Ishikawa (cell line): ENCODE measurements around the gene CDHR3.

Experiments used
- CEBPB ChIP-seq: IDR thresholded peaks from 2 replicates; pipeline ENCODE4 v1.6.1; 2012
- CREB1 ChIP-seq: IDR thresholded peaks from 2 replicates; pipeline ENCODE4 v1.6.1; 2012; ENCODE audit warnings: low read depth
- EGR1 ChIP-seq: IDR thresholded peaks from 2 replicates; pipeline ENCODE4 v1.6.1; 2012
- EP300 ChIP-seq: IDR thresholded peaks from 2 replicates; pipeline ENCODE4 v1.6.1; 2012; ENCODE audit warnings: borderline replicate concordance
- FOXM1 ChIP-seq: IDR thresholded peaks from 2 replicates; pipeline ENCODE4 v1.6.1; 2012; ENCODE audit warnings: low read depth, borderline replicate concordance
- NFIC ChIP-seq: IDR thresholded peaks from 2 replicates; pipeline ENCODE4 v1.6.1; 2012
- RAD21 ChIP-seq: IDR thresholded peaks from 2 replicates; pipeline ENCODE4 v1.6.1; 2012; ENCODE audit warnings: low read depth
- TAF1 ChIP-seq: IDR thresholded peaks from 2 replicates; pipeline ENCODE4 v1.6.1; 2012; ENCODE audit warnings: low read depth, mild to moderate bottlenecking
- TCF12 ChIP-seq: IDR thresholded peaks from 2 replicates; pipeline ENCODE4 v1.6.1; 2012; ENCODE audit warnings: low read depth
- TEAD4 ChIP-seq: IDR thresholded peaks from 2 replicates; pipeline ENCODE4 v1.6.1; 2012
- YY1 ChIP-seq: IDR thresholded peaks from 2 replicates; pipeline ENCODE4 v1.6.1; 2012; ENCODE audit warnings: low read depth
- ZBTB7A ChIP-seq: IDR thresholded peaks from 2 replicates; pipeline ENCODE4 v1.6.1; 2012; ENCODE audit warnings: low read depth
- TF ChIP-seq, protein P1 (sequence below): IDR thresholded peaks from 2 replicates; pipeline ENCODE4 v1.6.1; 2012
- TF ChIP-seq, protein P2 (sequence below): IDR thresholded peaks from 2 replicates; pipeline ENCODE4 v1.6.1; 2012
- TF ChIP-seq, protein P3 (sequence below): IDR thresholded peaks from 2 replicates; pipeline ENCODE4 v1.6.1; 2012; ENCODE audit warnings: low read depth, mild to moderate bottlenecking

CDHR3 gene

DNA sequence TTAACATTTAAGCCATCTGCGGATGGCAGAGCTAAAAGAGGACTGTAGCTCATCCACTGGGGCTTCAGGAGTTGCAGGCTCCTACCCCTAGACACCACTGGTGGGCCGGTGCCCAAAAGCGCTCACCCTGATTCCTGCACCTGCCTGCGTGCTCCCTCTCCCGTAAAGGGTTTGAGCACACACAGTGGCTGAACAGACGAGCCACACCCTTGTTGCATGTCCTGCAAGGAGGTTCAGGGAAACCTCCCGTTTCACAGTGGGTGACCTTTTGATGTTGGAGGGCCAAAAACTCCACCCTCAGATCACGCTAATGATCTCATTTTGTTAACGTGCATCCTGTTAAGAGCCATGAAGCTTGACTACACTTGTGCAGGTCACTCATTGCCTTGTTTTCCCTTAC lies 111.2 kb downstream of the CDHR3 start:
- no peak for TF ChIP-seq YY1
- TF ChIP-seq, protein P1, sequence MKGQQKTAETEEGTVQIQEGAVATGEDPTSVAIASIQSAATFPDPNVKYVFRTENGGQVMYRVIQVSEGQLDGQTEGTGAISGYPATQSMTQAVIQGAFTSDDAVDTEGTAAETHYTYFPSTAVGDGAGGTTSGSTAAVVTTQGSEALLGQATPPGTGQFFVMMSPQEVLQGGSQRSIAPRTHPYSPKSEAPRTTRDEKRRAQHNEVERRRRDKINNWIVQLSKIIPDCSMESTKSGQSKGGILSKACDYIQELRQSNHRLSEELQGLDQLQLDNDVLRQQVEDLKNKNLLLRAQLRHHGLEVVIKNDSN = no peak
- TF ChIP-seq ZBTB7A = no peak
- no peak for TF ChIP-seq TAF1
- no peak for TF ChIP-seq RAD21
- no peak for TF ChIP-seq EP300
- no peak for TF ChIP-seq CEBPB
- TF ChIP-seq, protein P2, sequence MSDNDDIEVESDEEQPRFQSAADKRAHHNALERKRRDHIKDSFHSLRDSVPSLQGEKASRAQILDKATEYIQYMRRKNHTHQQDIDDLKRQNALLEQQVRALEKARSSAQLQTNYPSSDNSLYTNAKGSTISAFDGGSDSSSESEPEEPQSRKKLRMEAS = no peak
- TF ChIP-seq NFIC = no peak
- TF ChIP-seq TEAD4 = no peak
- no peak for TF ChIP-seq TCF12

DNA sequence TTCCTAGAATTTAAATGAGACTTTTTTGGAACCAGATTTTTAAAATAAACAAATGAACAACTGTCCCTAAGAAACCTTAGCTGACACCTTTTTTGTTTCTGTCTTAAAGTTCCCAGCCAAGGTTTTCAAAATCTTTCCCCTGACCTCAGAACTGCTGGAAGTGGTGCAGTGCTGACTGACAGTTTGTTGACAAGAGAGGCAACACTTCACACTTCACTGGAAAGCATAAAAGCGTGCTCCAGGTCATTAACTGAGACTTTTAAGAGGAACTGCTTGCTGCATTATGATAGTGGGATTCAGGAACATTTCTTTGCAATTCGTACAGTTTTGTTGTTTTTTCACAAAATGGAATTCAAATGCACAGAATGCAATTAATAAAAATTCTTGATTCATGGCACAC lies 112.9 kb downstream of the CDHR3 start:
- TF ChIP-seq YY1 = no peak
- no peak for TF ChIP-seq EGR1
- no peak for TF ChIP-seq ZBTB7A
- no peak for TF ChIP-seq TCF12
- TF ChIP-seq CREB1 = no peak
- TF ChIP-seq FOXM1 = no peak
- TF ChIP-seq, protein P3, sequence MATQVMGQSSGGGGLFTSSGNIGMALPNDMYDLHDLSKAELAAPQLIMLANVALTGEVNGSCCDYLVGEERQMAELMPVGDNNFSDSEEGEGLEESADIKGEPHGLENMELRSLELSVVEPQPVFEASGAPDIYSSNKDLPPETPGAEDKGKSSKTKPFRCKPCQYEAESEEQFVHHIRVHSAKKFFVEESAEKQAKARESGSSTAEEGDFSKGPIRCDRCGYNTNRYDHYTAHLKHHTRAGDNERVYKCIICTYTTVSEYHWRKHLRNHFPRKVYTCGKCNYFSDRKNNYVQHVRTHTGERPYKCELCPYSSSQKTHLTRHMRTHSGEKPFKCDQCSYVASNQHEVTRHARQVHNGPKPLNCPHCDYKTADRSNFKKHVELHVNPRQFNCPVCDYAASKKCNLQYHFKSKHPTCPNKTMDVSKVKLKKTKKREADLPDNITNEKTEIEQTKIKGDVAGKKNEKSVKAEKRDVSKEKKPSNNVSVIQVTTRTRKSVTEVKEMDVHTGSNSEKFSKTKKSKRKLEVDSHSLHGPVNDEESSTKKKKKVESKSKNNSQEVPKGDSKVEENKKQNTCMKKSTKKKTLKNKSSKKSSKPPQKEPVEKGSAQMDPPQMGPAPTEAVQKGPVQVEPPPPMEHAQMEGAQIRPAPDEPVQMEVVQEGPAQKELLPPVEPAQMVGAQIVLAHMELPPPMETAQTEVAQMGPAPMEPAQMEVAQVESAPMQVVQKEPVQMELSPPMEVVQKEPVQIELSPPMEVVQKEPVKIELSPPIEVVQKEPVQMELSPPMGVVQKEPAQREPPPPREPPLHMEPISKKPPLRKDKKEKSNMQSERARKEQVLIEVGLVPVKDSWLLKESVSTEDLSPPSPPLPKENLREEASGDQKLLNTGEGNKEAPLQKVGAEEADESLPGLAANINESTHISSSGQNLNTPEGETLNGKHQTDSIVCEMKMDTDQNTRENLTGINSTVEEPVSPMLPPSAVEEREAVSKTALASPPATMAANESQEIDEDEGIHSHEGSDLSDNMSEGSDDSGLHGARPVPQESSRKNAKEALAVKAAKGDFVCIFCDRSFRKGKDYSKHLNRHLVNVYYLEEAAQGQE = no peak
- no peak for TF ChIP-seq TEAD4
- TF ChIP-seq, protein P1 = no peak
- no peak for TF ChIP-seq TAF1
- TF ChIP-seq, protein P2 = no peak
- no peak for TF ChIP-seq RAD21
- TF ChIP-seq CEBPB = no peak
- no peak for TF ChIP-seq NFIC
- TF ChIP-seq EP300 = no peak

DNA sequence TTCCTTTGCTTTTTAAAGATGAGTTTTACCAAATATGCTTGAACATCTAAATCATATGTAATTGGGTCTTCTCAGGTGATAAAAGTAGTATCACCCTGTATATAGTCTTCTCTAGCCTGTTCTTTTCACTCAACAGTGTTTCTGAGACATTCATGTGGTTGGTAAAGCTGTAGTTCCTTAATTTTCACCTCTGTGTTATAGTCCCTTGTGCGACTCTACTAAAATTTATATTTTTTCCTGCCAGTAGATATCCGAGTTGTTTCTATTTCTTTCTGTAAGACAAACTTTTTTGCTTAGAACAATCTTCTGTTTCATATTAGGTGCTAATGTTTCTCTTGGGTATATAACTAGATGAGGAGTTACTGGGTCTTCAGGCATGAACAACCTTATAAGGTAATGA lies 113.5 kb downstream of the CDHR3 start:
- no peak for TF ChIP-seq EP300
- TF ChIP-seq, protein P2 = no peak
- no peak for TF ChIP-seq RAD21
- TF ChIP-seq TEAD4 = no peak
- TF ChIP-seq ZBTB7A = no peak
- no peak for TF ChIP-seq CEBPB
- no peak for TF ChIP-seq YY1

DNA sequence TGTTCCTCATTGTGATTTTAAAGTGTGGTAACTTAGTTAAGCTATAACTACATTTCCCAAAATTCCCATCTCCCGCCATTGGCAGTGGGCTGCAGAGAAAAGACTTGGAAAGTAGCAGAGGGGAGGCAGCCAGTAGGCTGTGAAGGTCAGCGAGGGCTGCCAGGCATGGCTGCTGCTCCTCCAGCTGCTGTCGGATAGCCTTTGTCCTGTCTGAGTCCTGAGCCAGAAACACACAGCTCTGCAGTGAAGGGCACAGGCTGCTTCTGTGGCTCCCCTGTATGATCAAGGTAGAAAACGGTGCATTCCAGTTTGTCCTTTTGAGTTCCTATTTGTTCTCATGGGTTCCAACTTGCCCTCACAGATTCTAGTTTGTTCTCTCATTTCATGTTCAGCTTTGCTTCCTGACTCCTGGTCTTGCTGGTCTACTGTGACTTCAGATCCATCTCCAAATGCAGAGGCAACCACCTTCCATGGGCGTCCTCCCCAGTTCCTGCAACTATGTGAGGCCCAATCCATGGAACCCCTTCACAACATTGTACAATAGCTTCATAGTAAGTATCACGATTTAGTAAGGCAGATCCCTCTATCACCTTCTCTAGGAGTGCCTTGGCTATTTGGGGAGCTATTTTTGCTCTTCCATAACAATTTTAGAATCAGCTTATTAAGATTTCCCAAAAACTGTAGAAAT lies 117.4 kb downstream of the CDHR3 start:
- TF ChIP-seq EGR1 = no peak
- TF ChIP-seq, protein P3 = no peak
- TF ChIP-seq TEAD4 = no peak
- TF ChIP-seq YY1 = no peak
- TF ChIP-seq, protein P2 = no peak
- no peak for TF ChIP-seq RAD21

DNA sequence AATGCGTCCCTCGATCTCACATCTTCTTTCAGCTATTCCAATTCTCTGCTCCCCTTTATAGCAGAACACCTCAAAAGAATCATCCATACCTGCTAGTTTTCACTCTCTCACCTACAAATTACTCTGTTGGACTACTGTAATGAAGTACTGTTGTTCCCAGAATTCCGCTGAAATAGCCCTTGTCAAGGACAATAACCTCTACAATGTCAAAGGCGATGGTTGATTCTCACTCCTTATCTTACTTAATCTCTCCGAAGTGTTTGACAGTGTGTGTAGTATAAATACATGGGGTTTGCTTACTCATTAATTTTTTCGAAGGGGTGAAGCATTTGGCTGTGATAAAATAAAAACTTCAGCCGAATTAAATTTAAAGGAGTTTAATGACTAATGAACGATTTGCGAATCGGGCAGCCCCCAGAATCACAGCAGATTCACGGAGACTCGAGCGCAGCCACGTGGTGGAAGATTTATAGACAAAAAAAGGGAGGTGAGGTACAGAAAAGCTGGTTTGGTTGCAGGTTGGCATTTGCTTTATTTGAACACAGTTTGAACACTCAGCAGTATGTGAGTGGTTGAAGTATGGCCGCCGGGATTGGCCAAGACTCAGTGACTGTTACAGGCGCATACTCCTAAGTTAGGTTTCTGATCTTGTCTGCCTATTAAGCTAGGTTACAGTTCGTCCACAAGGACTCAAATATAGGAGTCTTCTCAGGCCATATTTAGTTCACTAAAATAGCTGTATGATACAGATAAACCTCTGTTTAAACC lies 119.2 kb downstream of the CDHR3 start:
- no peak for TF ChIP-seq YY1
- TF ChIP-seq FOXM1 = no peak
- TF ChIP-seq, protein P2 = no peak
- no peak for TF ChIP-seq TCF12
- no peak for TF ChIP-seq RAD21
- TF ChIP-seq EGR1 = no peak
- no peak for TF ChIP-seq ZBTB7A
- TF ChIP-seq, protein P1 = no peak
- TF ChIP-seq EP300 = no peak
- TF ChIP-seq TEAD4 = no peak
- TF ChIP-seq CREB1 = no peak
